GM12873 (cell line): Measurements from ENCODE around the gene WDR82.

ENCODE experiments used
- CTCF ChIP-seq: IDR thresholded peaks from 2 replicates; pipeline ENCODE4 v1.5.1; 2012; ENCODE audit warnings: low read depth, mild to moderate bottlenecking, moderate library complexity, low read length, control low read depth; ENCODE audit not compliant: insufficient read depth; ENCODE audit errors: missing control alignments

WDR82 gene

GRCh38 chr3:52226229-52226817 is 52.1 kb downstream of the WDR82 start:
- TF ChIP-seq CTCF, result peak; percentile 27

- TF ChIP-seq CTCF, result no peak
Measured at GRCh38 chr3:52225452-52226228, 52.8 kb downstream of the WDR82 start, which contains the start of gene TLR9. Gene TLR9 (minus strand): TSS chr3:52225645. CDS start chr3:52225529, 116 bp downstream.

GRCh38 chr3:52223449-52224408 is 54.7 kb downstream of the WDR82 start:
- no peak for TF ChIP-seq CTCF

GRCh38 chr3:52222319-52223221 is 55.9 kb downstream of the WDR82 start:
- TF ChIP-seq CTCF, result no peak

GRCh38 chr3:52221563-52222318 is 56.7 kb downstream of the WDR82 start:
- no peak for TF ChIP-seq CTCF

GRCh38 chr3:52221141-52221562 is 57.3 kb downstream of the WDR82 start:
- no peak for TF ChIP-seq CTCF
